ENCODE measurements around the gene NGF. TPM values are rescaled to one million over a fixed set of nuclear protein-coding genes. Genes with fewer than 3 reads are reported as not detected.

The NGF gene
- total and polyA plus RNA-seq, 2 donors (not counting 1 experiment from before 2014, with no cell fraction given): not detected

DNA sequence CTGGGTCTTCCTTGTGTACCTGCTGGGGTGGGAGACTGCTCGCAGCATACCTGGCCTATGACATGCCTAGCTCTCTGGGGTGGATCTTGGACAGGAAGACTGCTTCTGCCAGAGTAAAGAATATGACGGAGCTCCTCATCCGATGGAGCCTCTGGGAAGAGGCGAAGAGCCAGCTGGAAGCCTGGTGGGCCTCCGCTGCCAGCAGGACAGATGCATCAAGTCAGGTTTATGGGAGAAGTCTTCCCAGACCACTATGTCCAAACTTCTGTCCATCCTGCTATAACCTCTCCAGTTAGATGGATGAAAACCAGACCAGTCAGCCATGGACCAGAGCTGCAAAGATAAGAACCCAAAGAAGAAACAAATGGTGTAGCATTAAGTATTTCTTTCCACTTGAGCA lies 27.7 kb upstream of the NGF start:
- Histone ChIP-seq H2AFZ (ENCODE audit: insufficient read depth, low read depth, low read length, poor library complexity, severe bottlenecking) (no peak overlapping the region), H3K36me3 (replicated peaks in 1 of 2; ENCODE audit: control extremely low read depth in 1 of 2, control insufficient read depth in 1 of 2, extremely low read depth in 1 of 2, insufficient read depth in 2 of 2, low read length in 1 of 2) (no peaks in the 10 kb centered on the region), H4K20me1 (ENCODE audit: control insufficient read depth, insufficient read depth, low read length, poor library complexity, severe bottlenecking) (no peaks in the 10 kb centered on the region), H3K9ac (ENCODE audit: low read length) (no peak overlapping the region), H3K27me3 (replicated peaks in 1 of 4; ENCODE audit: control extremely low read depth in 1 of 4, control insufficient read depth in 3 of 4, insufficient read depth in 4 of 4, low read length in 3 of 4) (no peaks in the 10 kb centered on the region), H3K9me3 (ENCODE audit: control extremely low read depth in 1 of 3, control insufficient read depth in 2 of 3, insufficient read depth in 1 of 3, low read length in 2 of 3) (peaks cover 0 to 17% (median 0%) of the 10 kb centered on the region in 3 donors), H3K4me1 (ENCODE audit: control insufficient read depth in 2 of 2, insufficient read depth in 2 of 2, low read length in 2 of 2) (no peaks in the 10 kb centered on the region), H3K79me2 (ENCODE audit: control insufficient read depth, insufficient read depth, low read length) (no peaks in the 10 kb centered on the region), H3K4me3 (ENCODE audit: control extremely low read depth in 1 of 5, extremely low read depth in 1 of 5, insufficient read depth in 1 of 5, low read depth in 2 of 5, low read length in 4 of 5) (no peak overlapping the region), H3K27ac (ENCODE audit: low read length in 2 of 2) (no peak overlapping the region), H3K4me2 (replicated peaks; ENCODE audit: low read depth, low read length, poor library complexity, severe bottlenecking) (no peak overlapping the region)
- DNase-seq (no peak), ATAC-seq (ENCODE audit: low read depth) (no peak)
- Mint-ChIP-seq H3K27ac (no peak overlapping the region), H3K4me3 (no peak overlapping the region), H3K27me3 (peaks cover 3% of the 10 kb centered on the region), H3K9me3 (ENCODE audit: insufficient read depth) (peaks cover 7% of the 10 kb centered on the region), H3K4me1 (no peaks in the 10 kb centered on the region)
- intact Hi-C loops (cut with micrococcal nuclease): no loop called here
- 96% methylated on average over 5 of the region's 5 CpGs for WGBS (ENCODE audit: insufficient coverage)
- ChIA-PET CTCF (no interaction called here), POLR2A (no interaction called here)
- no peak for TF ChIP-seq EZH2 (IDR thresholded peaks at IDR 0.05; ENCODE audit: borderline replicate concordance, insufficient read depth, low read depth, low read length, poor library complexity, severe bottlenecking)
- TF ChIP-seq, protein P1, sequence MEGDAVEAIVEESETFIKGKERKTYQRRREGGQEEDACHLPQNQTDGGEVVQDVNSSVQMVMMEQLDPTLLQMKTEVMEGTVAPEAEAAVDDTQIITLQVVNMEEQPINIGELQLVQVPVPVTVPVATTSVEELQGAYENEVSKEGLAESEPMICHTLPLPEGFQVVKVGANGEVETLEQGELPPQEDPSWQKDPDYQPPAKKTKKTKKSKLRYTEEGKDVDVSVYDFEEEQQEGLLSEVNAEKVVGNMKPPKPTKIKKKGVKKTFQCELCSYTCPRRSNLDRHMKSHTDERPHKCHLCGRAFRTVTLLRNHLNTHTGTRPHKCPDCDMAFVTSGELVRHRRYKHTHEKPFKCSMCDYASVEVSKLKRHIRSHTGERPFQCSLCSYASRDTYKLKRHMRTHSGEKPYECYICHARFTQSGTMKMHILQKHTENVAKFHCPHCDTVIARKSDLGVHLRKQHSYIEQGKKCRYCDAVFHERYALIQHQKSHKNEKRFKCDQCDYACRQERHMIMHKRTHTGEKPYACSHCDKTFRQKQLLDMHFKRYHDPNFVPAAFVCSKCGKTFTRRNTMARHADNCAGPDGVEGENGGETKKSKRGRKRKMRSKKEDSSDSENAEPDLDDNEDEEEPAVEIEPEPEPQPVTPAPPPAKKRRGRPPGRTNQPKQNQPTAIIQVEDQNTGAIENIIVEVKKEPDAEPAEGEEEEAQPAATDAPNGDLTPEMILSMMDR (IDR thresholded peaks at IDR 0.05): no peak

DNA sequence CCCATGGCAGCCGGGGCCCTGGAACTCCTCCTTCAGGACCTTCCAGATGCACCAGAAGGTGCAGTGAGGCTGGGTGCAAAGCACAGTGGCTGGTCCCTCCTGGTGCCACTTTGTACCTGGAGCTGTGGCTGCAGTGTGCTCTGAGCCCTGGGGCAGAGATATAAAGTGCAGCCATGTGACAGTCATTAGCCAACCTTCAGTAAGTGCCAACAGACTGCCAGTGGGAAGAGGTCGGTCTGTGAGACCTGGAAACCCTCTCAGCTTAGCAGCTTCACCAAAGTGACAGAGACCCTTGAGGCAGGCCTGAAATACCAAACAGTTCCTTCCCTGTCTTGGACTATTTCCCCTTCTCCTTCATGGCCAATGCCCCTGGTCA lies 26.7 kb upstream of the NGF start:
- TF ChIP-seq, protein P1 (IDR thresholded peaks at IDR 0.05): no peak
- TF ChIP-seq EZH2 (IDR thresholded peaks at IDR 0.05; ENCODE audit: borderline replicate concordance, insufficient read depth, low read depth, low read length, poor library complexity, severe bottlenecking): no peak
- H3K27me3 Mint-ChIP-seq: peaks cover 3% of the 10 kb centered on the region
- no peak overlapping the region for H2AFZ ChIP-seq (ENCODE audit: insufficient read depth, low read depth, low read length, poor library complexity, severe bottlenecking)
- CTCF ChIA-PET: no interaction called here
- DNase-seq (no peak), ATAC-seq (ENCODE audit: low read depth) (no peak)
- H3K27me3 ChIP-seq (replicated peaks in 1 of 4; ENCODE audit: control extremely low read depth in 1 of 4, control insufficient read depth in 3 of 4, insufficient read depth in 4 of 4, low read length in 3 of 4): no peaks in the 10 kb centered on the region
- no peak overlapping the region for H3K27ac ChIP-seq (ENCODE audit: low read length in 2 of 2)
- H3K36me3 ChIP-seq (replicated peaks in 1 of 2; ENCODE audit: control extremely low read depth in 1 of 2, control insufficient read depth in 1 of 2, extremely low read depth in 1 of 2, insufficient read depth in 2 of 2, low read length in 1 of 2): no peaks in the 10 kb centered on the region
- no peak overlapping the region for H3K9ac ChIP-seq (ENCODE audit: low read length)
- no peak overlapping the region for H3K4me3 ChIP-seq (ENCODE audit: control extremely low read depth in 1 of 5, extremely low read depth in 1 of 5, insufficient read depth in 1 of 5, low read depth in 2 of 5, low read length in 4 of 5)
- peaks cover 0 to 27% (median 0%) of the 10 kb centered on the region in 3 donors for H3K9me3 ChIP-seq (ENCODE audit: control extremely low read depth in 1 of 3, control insufficient read depth in 2 of 3, insufficient read depth in 1 of 3, low read length in 2 of 3)
- no peak overlapping the region for H3K4me3 Mint-ChIP-seq
- POLR2A ChIA-PET: no interaction called here
- no peak overlapping the region for H3K4me2 ChIP-seq (replicated peaks; ENCODE audit: low read depth, low read length, poor library complexity, severe bottlenecking)
- no peaks in the 10 kb centered on the region for H3K4me1 Mint-ChIP-seq
- intact Hi-C loops (cut with micrococcal nuclease): no loop called here
- H4K20me1 ChIP-seq (ENCODE audit: control insufficient read depth, insufficient read depth, low read length, poor library complexity, severe bottlenecking): no peaks in the 10 kb centered on the region
- peaks cover 7% of the 10 kb centered on the region for H3K9me3 Mint-ChIP-seq (ENCODE audit: insufficient read depth)
- no peaks in the 10 kb centered on the region for H3K79me2 ChIP-seq (ENCODE audit: control insufficient read depth, insufficient read depth, low read length)
- no peaks in the 10 kb centered on the region for H3K4me1 ChIP-seq (ENCODE audit: control insufficient read depth in 2 of 2, insufficient read depth in 2 of 2, low read length in 2 of 2)
- H3K27ac Mint-ChIP-seq: no peak overlapping the region
- WGBS (ENCODE audit: insufficient coverage): 94% methylated on average over 2 of the region's 2 CpGs
